DMS153 (cell line): ENCODE results near the gene MAP4K1.
"Not testable (repeated sequence)": the region's sequence is repeated elsewhere in the genome, so short reads cannot be mapped to it uniquely, and the experiment has no call there.

Experiments
- DNase-seq: peaks from one replicate; lab custom pipeline; 2025; lab: John Stamatoyannopoulos, UW

Gene MAP4K1

GRCh38 chr19:38650911-38651584 is 33.3 kb upstream of the MAP4K1 start:
- DNase-seq = no peak

GRCh38 chr19:38650172-38650775 is 32.5 kb upstream of the MAP4K1 start:
- DNase-seq = no peak

GRCh38 chr19:38649305-38650171 is 31.8 kb upstream of the MAP4K1 start:
- no peak for DNase-seq

GRCh38 chr19:38648769-38649304 is 31.1 kb upstream of the MAP4K1 start:
- no peak for DNase-seq

- DNase-seq = no peak
Measured at GRCh38 chr19:38647966-38648768, 30.4 kb upstream of the MAP4K1 start.

GRCh38 chr19:38647368-38647965 is 29.7 kb upstream of the MAP4K1 start, which contains the start of gene ACTN4:
Gene ACTN4 (plus strand): TSS chr19:38647649. CDS start chr19:38647746, 97 bp downstream.
- DNase-seq = peak; percentile 94

GRCh38 chr19:38644719-38645118 is 27.0 kb upstream of the MAP4K1 start:
- no peak for DNase-seq

GRCh38 chr19:38642176-38642575 is 24.4 kb upstream of the MAP4K1 start:
- DNase-seq = no peak

GRCh38 chr19:38640368-38640767 is 22.6 kb upstream of the MAP4K1 start:
- DNase-seq = no peak

- DNase-seq = no peak
Measured at GRCh38 chr19:38639679-38640078, 21.9 kb upstream of the MAP4K1 start.

GRCh38 chr19:38638461-38638860 is 20.7 kb upstream of the MAP4K1 start:
- no peak for DNase-seq

- DNase-seq = no peak
Measured at GRCh38 chr19:38635483-38636399, 18.0 kb upstream of the MAP4K1 start.

- DNase-seq = no peak
Measured at GRCh38 chr19:38634757-38635482, 17.2 kb upstream of the MAP4K1 start.

- DNase-seq = no peak
Measured at GRCh38 chr19:38632476-38633213, 14.9 kb upstream of the MAP4K1 start.

GRCh38 chr19:38631811-38632475 is 14.2 kb upstream of the MAP4K1 start:
- DNase-seq = not testable (repeated sequence)

GRCh38 chr19:38631301-38631700 is 13.5 kb upstream of the MAP4K1 start:
- DNase-seq = not testable (repeated sequence)

- DNase-seq = no peak
Measured at GRCh38 chr19:38629568-38629967, 11.8 kb upstream of the MAP4K1 start.

- no peak for DNase-seq
Measured at GRCh38 chr19:38626401-38626800, 8.6 kb upstream of the MAP4K1 start.
